Subcutaneous adipose tissue (tissue), 4 donors: ENCODE data around the gene RRM1. TPM values are rescaled to one million over a fixed set of nuclear protein-coding genes. Genes with fewer than 3 reads are reported as not detected.

Experiments used
- total RNA-seq, 4 donors: library from RNA; depleted of rRNA; stranded (reverse); fragments of >200 nt; gene quantifications; one replicate each; pipeline ENCODE4 v1.1.0, GENCODE V29; 2016
- TF ChIP-seq, protein P1 (sequence below): fragments of 450-650 bp; IDR thresholded peaks from one replicate; pipeline ENCODE4 v1.5.1; 2016; ENCODE audit warnings: low read depth, mild to moderate bottlenecking, control low read depth, antibody characterized with exemption, moderate library complexity

RRM1 gene
- total RNA-seq, 4 donors from 2014 or later = 26.0 to 52.4 (median 40.5) TPM

DNA sequence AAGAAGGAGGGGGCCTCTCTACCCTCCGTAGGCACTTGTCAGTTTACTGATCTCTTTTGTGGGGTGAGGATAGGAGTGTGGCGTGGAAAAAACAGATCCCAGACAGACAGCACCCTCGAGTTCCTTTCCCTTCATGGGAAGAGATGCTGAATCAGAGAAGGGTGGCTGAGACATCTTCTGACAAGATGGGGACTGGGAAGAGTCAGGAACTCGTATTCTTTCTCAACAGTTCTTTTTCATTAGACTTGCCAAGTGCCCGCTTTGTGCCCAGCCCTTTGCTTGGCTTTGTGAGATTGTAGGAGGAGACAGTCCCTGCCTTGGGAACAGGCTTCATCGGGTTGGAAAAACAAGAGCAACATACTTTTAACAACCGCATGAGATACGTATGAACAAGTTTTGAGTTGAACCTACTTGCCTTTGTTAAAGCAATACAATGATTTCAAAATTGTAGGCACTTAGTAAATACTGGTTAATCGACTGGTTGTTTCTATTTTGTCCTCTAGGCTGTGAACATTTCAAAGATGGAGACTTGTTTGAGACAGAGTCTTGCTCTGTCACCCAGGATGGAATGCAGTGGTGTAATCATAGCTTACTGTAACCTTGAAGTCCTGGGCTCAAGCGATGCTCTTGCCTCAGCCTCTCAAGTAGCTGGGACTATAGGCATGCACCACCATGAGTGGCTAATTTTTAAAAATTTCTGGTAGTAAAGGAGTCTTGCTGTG, 1.1 kb downstream of the RRM1 start:
- TF ChIP-seq, protein P1, sequence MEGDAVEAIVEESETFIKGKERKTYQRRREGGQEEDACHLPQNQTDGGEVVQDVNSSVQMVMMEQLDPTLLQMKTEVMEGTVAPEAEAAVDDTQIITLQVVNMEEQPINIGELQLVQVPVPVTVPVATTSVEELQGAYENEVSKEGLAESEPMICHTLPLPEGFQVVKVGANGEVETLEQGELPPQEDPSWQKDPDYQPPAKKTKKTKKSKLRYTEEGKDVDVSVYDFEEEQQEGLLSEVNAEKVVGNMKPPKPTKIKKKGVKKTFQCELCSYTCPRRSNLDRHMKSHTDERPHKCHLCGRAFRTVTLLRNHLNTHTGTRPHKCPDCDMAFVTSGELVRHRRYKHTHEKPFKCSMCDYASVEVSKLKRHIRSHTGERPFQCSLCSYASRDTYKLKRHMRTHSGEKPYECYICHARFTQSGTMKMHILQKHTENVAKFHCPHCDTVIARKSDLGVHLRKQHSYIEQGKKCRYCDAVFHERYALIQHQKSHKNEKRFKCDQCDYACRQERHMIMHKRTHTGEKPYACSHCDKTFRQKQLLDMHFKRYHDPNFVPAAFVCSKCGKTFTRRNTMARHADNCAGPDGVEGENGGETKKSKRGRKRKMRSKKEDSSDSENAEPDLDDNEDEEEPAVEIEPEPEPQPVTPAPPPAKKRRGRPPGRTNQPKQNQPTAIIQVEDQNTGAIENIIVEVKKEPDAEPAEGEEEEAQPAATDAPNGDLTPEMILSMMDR = no peak

DNA sequence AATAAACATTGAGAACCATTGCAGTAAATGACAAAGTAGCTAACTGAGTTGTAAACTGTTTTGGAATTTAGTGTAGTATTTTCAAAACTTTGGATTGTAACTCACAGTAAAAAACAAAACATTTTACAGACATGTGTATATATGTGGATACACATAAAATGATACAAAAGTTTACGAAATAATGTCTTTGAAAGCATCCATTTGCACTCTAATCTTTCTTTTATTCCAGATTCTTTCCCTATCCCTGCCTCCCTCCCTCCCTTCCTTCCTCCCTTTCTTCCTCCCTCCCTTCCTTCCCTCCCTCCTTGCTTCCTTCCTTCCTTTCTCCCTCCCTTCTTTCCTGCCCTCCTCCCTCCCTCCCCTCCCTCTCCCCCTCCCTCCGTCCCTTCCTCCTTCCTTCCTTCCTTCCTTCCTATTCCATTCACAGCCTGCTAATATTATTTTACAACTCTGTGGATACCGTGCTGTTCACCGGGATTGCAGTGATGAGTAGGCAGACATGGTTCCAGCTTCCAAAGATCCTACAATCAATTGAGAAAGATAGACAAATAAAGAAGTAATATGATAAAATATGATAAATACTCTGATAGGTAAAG, 3.5 kb downstream of the RRM1 start:
- TF ChIP-seq, protein P1 = no peak

DNA sequence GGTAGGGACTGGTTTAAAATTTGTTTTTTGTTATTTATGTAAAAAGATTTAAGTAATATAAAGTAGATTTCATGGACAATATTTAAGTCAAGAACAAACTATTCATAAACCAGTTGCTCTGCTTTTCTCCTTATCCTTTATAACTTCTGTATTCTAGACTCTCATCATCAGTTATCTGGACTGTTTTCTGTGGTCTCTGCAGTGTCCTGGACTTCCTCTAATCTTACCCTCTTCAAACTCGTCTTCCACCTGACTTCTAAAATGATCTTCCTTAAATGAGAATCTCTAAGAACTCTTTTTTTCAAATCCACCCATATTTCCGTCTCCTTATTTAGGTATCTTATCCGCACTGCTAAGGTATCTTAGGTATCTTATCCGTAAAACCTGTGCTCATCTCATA, 8.1 kb downstream of the RRM1 start:
- TF ChIP-seq, protein P1 = no peak

DNA sequence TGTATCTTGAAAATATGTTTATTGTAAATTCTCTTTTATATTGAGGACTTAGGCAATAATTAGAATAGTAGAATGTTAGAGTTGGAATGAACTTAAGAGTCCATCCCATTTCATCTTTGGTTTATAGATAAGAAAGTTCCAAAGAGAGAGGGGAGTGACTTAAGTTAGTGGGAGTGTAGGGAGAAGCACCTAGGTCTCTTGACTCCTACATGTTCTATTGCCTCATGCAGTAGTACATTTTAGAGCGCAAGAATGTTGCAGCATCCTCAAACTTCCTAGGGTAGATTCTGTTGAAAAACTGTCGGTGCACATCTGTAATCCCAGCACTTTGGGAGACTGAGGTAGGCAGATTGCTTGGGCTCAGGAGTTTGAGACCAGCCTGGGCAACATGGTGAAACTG, 8.7 kb downstream of the RRM1 start:
- TF ChIP-seq, protein P1 = no peak

DNA sequence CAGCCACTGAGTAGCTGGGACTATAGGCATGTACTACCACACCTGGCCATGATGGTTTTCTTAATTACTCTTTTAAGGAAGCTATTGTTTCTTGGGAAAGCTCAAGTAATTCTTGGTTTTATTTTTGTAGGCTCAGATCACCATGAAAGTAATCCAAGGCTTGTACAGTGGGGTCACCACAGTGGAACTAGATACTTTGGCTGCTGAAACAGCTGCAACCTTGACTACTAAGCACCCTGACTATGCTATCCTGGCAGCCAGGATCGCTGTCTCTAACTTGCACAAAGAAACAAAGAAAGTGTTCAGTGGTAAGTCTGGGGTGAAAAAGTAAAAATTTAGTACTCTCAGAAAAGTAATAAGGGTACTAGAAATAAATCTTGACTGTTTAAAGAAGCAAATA, 11.3 kb downstream of the RRM1 start:
- TF ChIP-seq, protein P1 = no peak

DNA sequence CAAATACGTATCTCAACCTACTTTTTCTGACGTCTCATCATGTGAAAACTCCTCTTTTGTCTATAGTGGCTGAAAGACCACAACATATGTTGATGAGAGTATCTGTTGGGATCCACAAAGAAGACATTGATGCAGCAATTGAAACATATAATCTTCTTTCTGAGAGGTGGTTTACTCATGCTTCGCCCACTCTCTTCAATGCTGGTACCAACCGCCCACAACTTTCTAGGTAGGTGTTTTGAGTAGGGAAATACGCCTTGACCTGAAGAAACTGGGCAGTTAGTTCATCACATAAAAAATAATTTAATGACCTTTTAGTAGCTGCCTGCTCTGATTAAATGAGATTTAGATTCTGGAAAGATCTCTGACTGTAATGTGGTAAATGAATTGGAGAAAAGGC, 17.2 kb downstream of the RRM1 start:
- TF ChIP-seq, protein P1 = no peak

DNA sequence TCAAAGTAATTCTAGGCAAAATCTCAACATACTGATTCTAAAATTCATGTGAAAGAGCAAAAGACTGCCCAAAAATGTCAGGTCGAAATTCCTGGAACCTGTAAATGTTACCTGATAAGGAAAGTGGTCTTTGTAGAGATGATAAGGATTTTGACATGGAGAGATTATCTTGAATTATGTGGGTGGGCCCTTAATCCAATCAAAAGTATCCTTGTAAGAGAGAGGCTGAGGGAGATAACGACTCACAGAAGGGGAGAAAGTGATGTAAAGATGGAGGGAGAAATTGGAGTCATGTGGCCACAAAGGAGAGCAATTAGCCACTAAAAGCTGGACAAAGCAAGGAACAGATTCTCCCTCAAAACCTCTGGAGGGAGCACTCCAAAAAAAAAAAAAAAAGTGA, 20.5 kb downstream of the RRM1 start:
- TF ChIP-seq, protein P1 = no peak
